Activated T-helper 2 cell treated with anti-CD3 and anti-CD28 coated beads, Interferon-gamma antibody, Interleukin-2, Interleukin-4, amounts not matched to agents 10 μg/mL and 5 μg/mL and 100 μg/mL, durations not matched to agents 14 hours and 24 hours and 36 hours (primary cell): ENCODE data around the gene SMOC2. TPM values are rescaled to one million over a fixed set of nuclear protein-coding genes. Genes with fewer than 3 reads are reported as not detected.

Source experiments
- DNase-seq: peaks from one replicate; pipeline ENCODE4 v3.0.0; 2021; ENCODE audit warnings: low spot score
- H3K27ac Mint-ChIP-seq: one replicate; pipeline ENCODE4 v1.8.0; 2021; ENCODE audit warnings: mixed read lengths
- H3K27me3 Mint-ChIP-seq: one replicate; pipeline ENCODE4 v1.8.0; 2021; ENCODE audit warnings: low read depth, mixed read lengths
- H3K36me3 Mint-ChIP-seq: one replicate; pipeline ENCODE4 v1.8.0; 2021; ENCODE audit warnings: low read depth, mixed read lengths
- H3K4me1 Mint-ChIP-seq: one replicate; pipeline ENCODE4 v1.8.0; 2021; ENCODE audit warnings: low read depth, mixed read lengths
- H3K4me3 Mint-ChIP-seq: one replicate; pipeline ENCODE4 v1.8.0; 2021; ENCODE audit warnings: low read depth, mild to moderate bottlenecking, moderate library complexity, mixed read lengths
- H3K9me3 Mint-ChIP-seq: one replicate; pipeline ENCODE4 v1.8.0; 2021; ENCODE audit warnings: mixed read lengths
- intact Hi-C: fragments of 100-400 bp; cut with micrococcal nuclease; formaldehyde crosslinking; loops from one replicate; pipeline ENCODE4 v1.15.1; 2023
- total RNA-seq: library from RNA; stranded (reverse); gene quantifications from 2 replicates; pipeline ENCODE4 v1.2.3, GENCODE V29; 2022

The SMOC2 gene
- total RNA-seq, 1 donor from 2014 or later = not detected

GRCh38 chr6:168459572-168459971 is 18.6 kb downstream of the SMOC2 start:
- DNase-seq = no peak
- Mint-ChIP-seq H3K27me3 (no peaks in the 10 kb centered on the region), H3K27ac (no peak overlapping the region), H3K9me3 (no peaks in the 10 kb centered on the region), H3K36me3 (no peaks in the 10 kb centered on the region), H3K4me1 (no peaks in the 10 kb centered on the region), H3K4me3 (no peak overlapping the region)
- intact Hi-C loops = no loop called here

GRCh38 chr6:168462289-168462853 is 21.4 kb downstream of the SMOC2 start:
- Mint-ChIP-seq H3K36me3 (no peaks in the 10 kb centered on the region), H3K4me3 (no peak overlapping the region), H3K4me1 (no peaks in the 10 kb centered on the region), H3K27me3 (no peaks in the 10 kb centered on the region), H3K9me3 (no peaks in the 10 kb centered on the region), H3K27ac (no peak overlapping the region)
- no peak for DNase-seq
- intact Hi-C loops = no loop called here

DNA sequence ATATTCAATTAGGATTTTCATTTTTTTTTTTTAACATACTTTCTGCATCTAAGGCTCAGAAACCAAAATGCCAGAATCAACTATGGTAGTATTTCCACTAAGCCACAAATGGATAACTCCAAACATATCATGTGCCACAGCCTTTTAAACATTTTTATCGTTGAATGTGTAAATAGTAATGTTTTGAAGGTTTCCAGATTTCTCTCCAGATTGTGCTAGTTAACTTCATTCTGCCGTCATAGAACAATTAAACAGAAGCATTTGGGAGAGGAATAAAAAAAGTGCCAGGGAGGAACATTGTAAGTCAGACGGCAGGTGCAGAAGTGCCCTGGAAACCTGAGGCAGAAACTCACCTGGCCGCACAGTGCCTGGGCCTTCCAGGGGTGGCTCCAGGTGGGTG is 23.6 kb downstream of the SMOC2 start:
- Mint-ChIP-seq H3K9me3 (no peaks in the 10 kb centered on the region), H3K4me3 (no peak overlapping the region), H3K36me3 (no peaks in the 10 kb centered on the region), H3K27me3 (no peaks in the 10 kb centered on the region), H3K27ac (no peak overlapping the region), H3K4me1 (no peaks in the 10 kb centered on the region)
- intact Hi-C loops = no loop called here
- DNase-seq = no peak

- no peak overlapping the region for H3K4me3 Mint-ChIP-seq
- H3K4me1 Mint-ChIP-seq = no peaks in the 10 kb centered on the region
- H3K27ac Mint-ChIP-seq = no peak overlapping the region
- no peaks in the 10 kb centered on the region for H3K27me3 Mint-ChIP-seq
- no peak for DNase-seq
- intact Hi-C loops = no loop called here
- no peaks in the 10 kb centered on the region for H3K36me3 Mint-ChIP-seq
- H3K9me3 Mint-ChIP-seq = no peaks in the 10 kb centered on the region
Observed at GRCh38 chr6:168468045-168468444, 27.1 kb downstream of the SMOC2 start.

- Mint-ChIP-seq H3K4me1 (no peaks in the 10 kb centered on the region), H3K9me3 (no peaks in the 10 kb centered on the region), H3K27ac (no peak overlapping the region), H3K36me3 (no peaks in the 10 kb centered on the region), H3K4me3 (no peak overlapping the region), H3K27me3 (no peaks in the 10 kb centered on the region)
- no peak for DNase-seq
- intact Hi-C loops = no loop called here
Observed at GRCh38 chr6:168469521-168469920, 28.5 kb downstream of the SMOC2 start.

- H3K4me1 Mint-ChIP-seq = no peaks in the 10 kb centered on the region
- DNase-seq = no peak
- H3K9me3 Mint-ChIP-seq = no peaks in the 10 kb centered on the region
- no peak overlapping the region for H3K4me3 Mint-ChIP-seq
- H3K36me3 Mint-ChIP-seq = no peaks in the 10 kb centered on the region
- no peaks in the 10 kb centered on the region for H3K27me3 Mint-ChIP-seq
- intact Hi-C loops = no loop called here
- no peak overlapping the region for H3K27ac Mint-ChIP-seq
Observed at GRCh38 chr6:168469926-168470325, 28.9 kb downstream of the SMOC2 start.

DNA sequence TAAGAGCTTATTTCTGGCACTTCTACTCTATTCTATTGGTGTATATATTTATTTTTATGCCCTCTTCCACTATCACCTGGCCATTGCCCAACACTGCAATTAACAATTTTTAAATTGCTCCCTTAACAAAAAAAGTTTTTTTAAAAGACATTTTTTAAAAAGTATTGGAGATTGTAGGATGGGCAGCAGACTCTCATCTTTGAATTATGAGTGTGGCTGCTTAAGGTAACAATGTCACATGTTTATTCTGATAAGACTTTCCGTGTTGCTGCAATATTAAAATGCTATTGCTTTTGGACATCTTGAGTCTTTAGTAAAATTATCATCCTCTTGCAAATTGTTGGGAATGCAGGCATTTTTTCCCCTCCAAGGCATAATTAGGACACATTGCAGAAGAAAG is 31.4 kb downstream of the SMOC2 start:
- no peak overlapping the region for H3K27ac Mint-ChIP-seq
- DNase-seq = no peak
- no peaks in the 10 kb centered on the region for H3K36me3 Mint-ChIP-seq
- no peaks in the 10 kb centered on the region for H3K27me3 Mint-ChIP-seq
- intact Hi-C loops = no loop called here
- no peaks in the 10 kb centered on the region for H3K9me3 Mint-ChIP-seq
- H3K4me1 Mint-ChIP-seq = no peaks in the 10 kb centered on the region
- H3K4me3 Mint-ChIP-seq = no peak overlapping the region

GRCh38 chr6:168473197-168473596 is 32.2 kb downstream of the SMOC2 start:
- Mint-ChIP-seq H3K4me3 (no peak overlapping the region), H3K27me3 (no peaks in the 10 kb centered on the region), H3K36me3 (no peaks in the 10 kb centered on the region), H3K27ac (no peak overlapping the region), H3K4me1 (no peaks in the 10 kb centered on the region), H3K9me3 (no peaks in the 10 kb centered on the region)
- intact Hi-C loops = no loop called here
- DNase-seq = no peak

DNA sequence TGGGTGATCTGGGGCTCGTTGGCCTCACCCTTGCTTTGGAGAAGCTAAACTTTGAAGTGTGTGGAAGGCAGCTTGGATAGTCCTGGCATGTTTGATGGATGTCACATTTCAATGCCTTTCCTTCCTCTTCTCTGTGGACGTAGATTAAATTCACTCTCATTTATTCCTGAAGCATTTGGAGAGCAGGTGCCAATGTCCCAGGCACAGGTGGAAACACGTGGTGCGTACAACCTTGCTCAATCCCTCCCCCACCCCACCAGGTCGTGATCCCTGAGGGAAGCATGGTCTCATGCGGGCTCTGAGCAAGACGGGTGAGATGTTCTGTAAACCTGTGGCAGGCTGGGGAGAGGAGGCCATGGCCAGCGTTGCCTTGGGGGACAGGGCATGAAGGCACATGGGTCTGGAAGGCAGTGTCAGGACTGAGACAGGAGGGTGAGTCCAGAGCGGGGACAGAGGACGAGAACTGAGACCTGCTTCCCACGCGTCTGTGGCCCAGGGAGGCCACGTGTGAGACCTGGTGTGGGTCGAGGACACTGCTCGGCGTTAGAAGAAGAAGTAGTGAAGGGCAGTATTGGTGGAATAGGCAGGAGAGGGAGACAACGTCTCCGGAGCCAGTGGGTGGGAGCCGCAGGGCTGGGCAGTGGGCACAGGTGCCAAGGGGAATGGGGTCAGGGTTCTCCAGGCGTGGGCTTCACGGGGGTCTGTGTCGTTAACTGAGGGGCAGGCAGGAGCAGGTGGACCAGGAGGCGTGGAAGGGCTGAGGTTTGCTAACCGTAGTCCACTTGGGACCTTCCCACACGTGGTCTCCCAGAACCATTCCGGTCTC is 34.4 kb downstream of the SMOC2 start:
- intact Hi-C loops = no loop called here
- H3K4me1 Mint-ChIP-seq = no peaks in the 10 kb centered on the region
- H3K36me3 Mint-ChIP-seq = no peaks in the 10 kb centered on the region

DNA sequence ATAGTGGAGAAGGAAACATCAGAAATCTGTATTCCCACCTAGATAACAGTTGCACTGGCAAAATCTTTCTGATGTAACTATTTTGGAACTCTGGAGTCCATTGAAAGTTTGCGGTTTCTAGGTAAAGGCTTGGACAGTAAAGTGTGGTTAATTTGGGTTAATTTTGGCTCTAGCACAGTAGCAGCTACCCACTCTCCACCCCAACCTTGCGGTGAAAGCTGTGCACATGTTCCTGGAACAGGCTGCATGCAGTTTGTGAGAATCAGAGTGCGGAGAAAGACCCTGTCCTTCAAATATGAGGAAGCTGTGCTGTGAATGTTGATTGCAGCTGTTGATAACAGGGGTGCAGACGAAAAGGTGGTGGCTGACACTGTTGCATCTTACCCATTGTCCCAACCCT is 38.4 kb downstream of the SMOC2 start:
- no peaks in the 10 kb centered on the region for H3K9me3 Mint-ChIP-seq
- no peak for DNase-seq
- no peaks in the 10 kb centered on the region for H3K36me3 Mint-ChIP-seq
- intact Hi-C loops = no loop called here
- H3K4me3 Mint-ChIP-seq = no peak overlapping the region
- no peaks in the 10 kb centered on the region for H3K27me3 Mint-ChIP-seq
- H3K27ac Mint-ChIP-seq = no peak overlapping the region
- peaks cover 3% of the 10 kb centered on the region for H3K4me1 Mint-ChIP-seq

More for the DNA sequence above, 34.4 kb downstream of the SMOC2 start:
- DNase-seq = no peak
- Mint-ChIP-seq H3K27me3 (no peaks in the 10 kb centered on the region), H3K9me3 (no peaks in the 10 kb centered on the region), H3K4me3 (no peak overlapping the region), H3K27ac (no peak overlapping the region)

- intact Hi-C loops = no loop called here
- H3K27me3 Mint-ChIP-seq = no peaks in the 10 kb centered on the region
- DNase-seq = no peak
- no peaks in the 10 kb centered on the region for H3K9me3 Mint-ChIP-seq
- H3K36me3 Mint-ChIP-seq = no peaks in the 10 kb centered on the region
- no peak overlapping the region for H3K4me3 Mint-ChIP-seq
- H3K4me1 Mint-ChIP-seq = peaks cover 3% of the 10 kb centered on the region
- no peak overlapping the region for H3K27ac Mint-ChIP-seq
Observed at GRCh38 chr6:168480481-168480880, 39.5 kb downstream of the SMOC2 start.

- H3K27me3 Mint-ChIP-seq = no peaks in the 10 kb centered on the region
- no peak for DNase-seq
- no peak overlapping the region for H3K4me3 Mint-ChIP-seq
- H3K4me1 Mint-ChIP-seq = peaks cover 3% of the 10 kb centered on the region
- intact Hi-C loops = no loop called here
- H3K36me3 Mint-ChIP-seq = no peaks in the 10 kb centered on the region
- H3K27ac Mint-ChIP-seq = no peak overlapping the region
- no peaks in the 10 kb centered on the region for H3K9me3 Mint-ChIP-seq
Observed at GRCh38 chr6:168485818-168486217, 44.8 kb downstream of the SMOC2 start.

DNA sequence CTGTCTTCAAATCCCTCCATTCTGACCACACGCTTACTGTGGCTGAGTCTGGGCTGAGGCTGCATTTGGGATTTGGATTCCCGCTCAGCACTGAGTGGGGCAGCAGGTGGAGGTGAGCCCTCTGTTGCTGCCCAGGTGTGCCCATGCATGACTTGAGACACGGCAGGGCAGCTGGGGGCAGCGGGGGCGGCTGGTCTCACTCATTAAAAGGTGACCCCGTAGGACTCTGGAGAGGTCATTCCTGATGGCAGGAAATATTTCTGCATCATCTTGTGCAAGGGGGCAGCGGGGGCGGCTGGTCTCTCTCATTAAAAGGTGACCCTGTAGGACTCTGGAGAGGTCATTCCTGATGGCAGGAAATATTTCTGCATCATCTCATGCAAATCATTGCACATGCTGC is 49.8 kb downstream of the SMOC2 start:
- Mint-ChIP-seq H3K27me3 (no peaks in the 10 kb centered on the region), H3K27ac (no peak overlapping the region), H3K4me1 (no peaks in the 10 kb centered on the region), H3K4me3 (no peak overlapping the region), H3K9me3 (no peaks in the 10 kb centered on the region), H3K36me3 (no peaks in the 10 kb centered on the region)
- intact Hi-C loops = no loop called here
- no peak for DNase-seq
